Spleen (tissue), 3 donors: ENCODE data around the gene PLA2G3.
"Not testable (repeated sequence)": the region's sequence is repeated elsewhere in the genome, so short reads cannot be mapped to it uniquely, and the experiment has no call there.

Experiments used
- POLR2A ChIP-seq, 3 donors: fragments of 450-650 bp; IDR thresholded peaks; one replicate each; pipeline ENCODE4 v1.5.1; 2017; ENCODE audit warnings: antibody characterized with exemption in 3 of 3, mild to moderate bottlenecking in 1 of 3
- POLR2AphosphoS5 ChIP-seq, 3 donors: sonication (generic); formaldehyde crosslinking; IDR thresholded peaks; one replicate each; pipeline ENCODE4 v1.5.1; 2017; ENCODE audit warnings: antibody characterized with exemption in 3 of 3

DNA sequence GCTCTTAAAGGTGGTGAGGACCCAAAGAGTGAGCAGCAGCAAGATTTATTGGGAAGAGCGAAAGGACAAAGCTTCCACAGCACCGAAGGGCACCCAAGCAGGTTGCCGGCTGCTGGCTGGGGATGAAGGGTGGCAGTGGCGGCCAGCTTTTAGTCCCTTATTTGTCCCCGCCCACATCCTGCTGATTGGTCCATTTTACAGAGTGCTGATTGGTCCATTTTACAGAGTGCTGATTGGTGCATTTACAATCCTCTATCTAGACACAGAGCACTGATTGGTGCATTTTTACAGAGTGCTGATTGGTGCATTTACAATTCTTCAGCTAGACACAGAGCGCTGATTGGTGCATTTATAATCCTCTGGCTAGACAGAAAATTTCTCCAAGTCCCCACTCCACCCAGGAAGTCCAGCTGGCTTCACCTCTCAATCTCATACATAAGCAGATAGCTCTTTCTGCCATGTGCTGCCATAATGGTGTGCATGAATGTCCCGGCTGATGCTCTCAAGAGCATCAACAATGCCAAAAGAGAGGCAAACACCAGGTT is 27.7 kb downstream of the PLA2G3 start:
- not testable (repeated sequence) for TF ChIP-seq POLR2AphosphoS5, POLR2A (IDR thresholded peaks at IDR 0.05)
